Caco-2 (cell line): ENCODE data around the gene C1S. TPM values are rescaled to one million over a fixed set of nuclear protein-coding genes. Genes with fewer than 3 reads are reported as not detected.

Experiments
- BruUV-seq: library from RNA; stranded (reverse); fragments of 400-500 nt; replicated peaks from 2 replicates; lab custom pipeline; 2021; lab: Mats Ljungman, UMichigan
- CTCF ChIA-PET: fragments of 300-600 bp; sonication (Branson Sonifier 250); formaldehyde crosslinking; loops from one replicate; lab custom pipeline; 2022; ENCODE audit warnings: antibody characterized with exemption; lab: Charles Lee
- POLR2A ChIA-PET: fragments of 300-600 bp; sonication (Branson Sonifier 250); formaldehyde crosslinking; loops from one replicate; lab custom pipeline; 2022; ENCODE audit warnings: antibody characterized with exemption; lab: Charles Lee
- DNase-seq, 2 experiments: peaks; one replicate each; pipeline versions ENCODE4 v3.0.0 to v3.0.0-alpha.2; 2020 to 2022
- H3K27me3 ChIP-seq: replicated peaks from 2 replicates; pipeline ENCODE4 v1.6.0; 2011; ENCODE audit warnings: low read length; ENCODE audit not compliant: control insufficient read depth, insufficient read depth
- H3K36me3 ChIP-seq: 2 replicates; pipeline ENCODE4 v1.5.1; 2011; ENCODE audit warnings: low read length; ENCODE audit not compliant: control insufficient read depth, insufficient read depth
- H3K4me1 ChIP-seq: fragments of 250-450 bp; sonication (Bioruptor Pico); 2 replicates; pipeline ENCODE4 v1.5.1; 2020; ENCODE audit warnings: mild to moderate bottlenecking
- H3K4me3 ChIP-seq: 2 replicates; pipeline ENCODE4 v1.5.1; 2011; ENCODE audit warnings: low read depth, mild to moderate bottlenecking, control low read depth, low read length
- H3K9me3 ChIP-seq: fragments of 250-450 bp; sonication (Bioruptor Pico); 2 replicates; pipeline ENCODE4 v1.5.1; 2020; ENCODE audit warnings: mild to moderate bottlenecking, moderate library complexity
- H3K27ac Mint-ChIP-seq: one replicate; pipeline ENCODE4 v1.8.0; 2022; ENCODE audit warnings: mixed read lengths; ENCODE audit not compliant: unreplicated experiment
- H3K27me3 Mint-ChIP-seq: one replicate; pipeline ENCODE4 v1.8.0; 2022; ENCODE audit warnings: mixed read lengths; ENCODE audit not compliant: insufficient read depth, unreplicated experiment
- H3K36me3 Mint-ChIP-seq: one replicate; pipeline ENCODE4 v1.8.0; 2022; ENCODE audit warnings: mild to moderate bottlenecking, mixed read lengths; ENCODE audit not compliant: insufficient read depth, unreplicated experiment
- H3K4me1 Mint-ChIP-seq: one replicate; pipeline ENCODE4 v1.8.0; 2022; ENCODE audit warnings: low read depth, mixed read lengths; ENCODE audit not compliant: unreplicated experiment
- H3K4me3 Mint-ChIP-seq: one replicate; pipeline ENCODE4 v1.8.0; 2022; ENCODE audit warnings: mild to moderate bottlenecking, moderate library complexity, mixed read lengths; ENCODE audit not compliant: unreplicated experiment
- H3K9me3 Mint-ChIP-seq: one replicate; pipeline ENCODE4 v1.8.0; 2022; ENCODE audit warnings: mixed read lengths; ENCODE audit not compliant: unreplicated experiment
- CTCF ChIP-seq, 2 experiments: fragments of 200-600 bp in 1 of 2; IDR thresholded peaks; 1 replicate in 1 of 2; 2 replicates in 1 of 2; pipeline versions ENCODE4 v1.5.1 to v1.8.0; 2011 to 2022; ENCODE audit warnings: antibody characterized with exemption in 1 of 2, control low read depth in 1 of 2, inconsistent platforms in 1 of 2, low read depth in 1 of 2, low read length in 1 of 2, mild to moderate bottlenecking in 1 of 2, moderate library complexity in 1 of 2; ENCODE audit not compliant: insufficient read depth in 1 of 2, severe bottlenecking in 1 of 2, unreplicated experiment in 1 of 2
- intact Hi-C: fragments of 100-400 bp; cut with micrococcal nuclease; formaldehyde crosslinking; loops from one replicate; pipeline ENCODE4 v1.10.0; 2022; ENCODE audit not compliant: unreplicated experiment
- total RNA-seq: library from RNA; stranded (reverse); gene quantifications from 2 replicates; pipeline ENCODE4 v1.2.3, GENCODE V29; 2022

C1S gene
- total RNA-seq, 1 experiment from 2014 or later = 6.1 TPM

DNA sequence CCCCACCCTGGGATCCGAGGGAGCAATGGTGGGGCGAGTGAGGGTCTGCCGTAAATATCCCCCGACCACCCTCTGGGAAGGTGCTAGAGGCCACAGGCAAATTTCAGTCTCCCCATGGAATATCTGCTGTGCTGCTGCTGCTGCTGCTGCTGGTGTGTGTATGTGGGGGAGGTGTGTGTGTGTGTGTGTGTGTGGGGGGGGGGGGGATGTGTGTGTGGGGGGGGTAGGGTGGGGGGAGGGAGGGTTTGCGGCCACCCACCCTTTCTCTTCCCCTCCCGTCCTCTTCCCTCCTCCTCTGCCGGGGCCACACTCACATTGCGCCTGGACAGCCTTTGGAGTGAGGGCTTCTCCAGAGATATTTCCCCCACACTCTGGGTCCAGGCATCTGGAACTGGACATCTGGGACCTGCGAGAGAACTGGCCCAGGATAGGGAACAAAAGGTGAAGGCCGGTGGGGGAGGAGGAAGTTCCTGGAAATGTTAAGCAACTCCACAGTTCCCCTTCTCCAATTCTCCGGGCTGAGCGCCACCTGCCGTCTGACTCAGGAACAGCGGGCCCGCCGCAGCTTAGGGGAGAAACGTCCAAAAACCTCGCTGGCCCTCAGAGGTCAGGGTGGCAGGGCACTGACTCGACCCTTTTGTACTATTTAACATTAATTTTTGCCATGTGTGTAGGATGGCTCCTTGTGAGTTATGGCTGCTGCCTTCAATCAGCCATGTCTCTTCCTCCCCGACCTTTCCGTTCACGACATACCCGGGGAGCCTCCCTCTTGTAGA is 48.5 kb downstream of the C1S start, which contains the start of gene C1RL:
Gene C1RL (minus strand): TSS at position 419 of the 776 bp plus-strand sequence. CDS start 34 bp downstream, at position 385.
- H3K9me3 ChIP-seq = peaks cover 15% of the 10 kb centered on the region
- intact Hi-C loops = loop anchor here (1.0 to 5.0 kb wide), 6 partner anchors 17 to 163 kb away; partner anchors contain the start of genes C1R, C1S and LPCAT3
- peaks cover 32% of the 10 kb centered on the region for H3K36me3 Mint-ChIP-seq
- POLR2A ChIA-PET = interaction anchor here (0.6 to 3.1 kb wide), 8 partner anchors 12 to 164 kb away, joined by 3 to 50 read pairs (median 5); partner anchors contain the start of genes C12orf57, PEX5 and RNU7-1
- peak within 1 kb of the TSS; percentile 85 for H3K4me3 Mint-ChIP-seq
- H3K27me3 ChIP-seq = no peaks in the 10 kb centered on the region
- H3K27ac Mint-ChIP-seq = peak within 1 kb of the TSS; percentile 74
- no peaks in the 10 kb centered on the region for H3K4me1 ChIP-seq
- TF ChIP-seq CTCF (IDR thresholded peaks at IDR 0.05; ENCODE audit: insufficient read depth in 1 of 2, low read depth in 1 of 2, low read length in 1 of 2, severe bottlenecking in 1 of 2, unreplicated experiment in 1 of 2) = peak; percentile 98 to 99
- H3K9me3 Mint-ChIP-seq = peaks cover 15% of the 10 kb centered on the region
- peak; percentile 92 to 96 for DNase-seq
- TSS peak; percentile 51 for BruUV-seq
- peaks cover 3% of the 10 kb centered on the region; the same call in 1 of the 2 replicates for H3K36me3 ChIP-seq
- H3K4me3 ChIP-seq = peak within 1 kb of the TSS; percentile 80
- no peaks in the 10 kb centered on the region for H3K27me3 Mint-ChIP-seq
- H3K4me1 Mint-ChIP-seq = peaks cover 12% of the 10 kb centered on the region
- CTCF ChIA-PET = interaction anchor here (0.6 to 3.4 kb wide), 23 partner anchors 9 to 698 kb away, joined by 3 to 58 read pairs (median 6); partner anchors contain the start of genes C12orf57, C1S, ENO2 and LPCAT3

DNA sequence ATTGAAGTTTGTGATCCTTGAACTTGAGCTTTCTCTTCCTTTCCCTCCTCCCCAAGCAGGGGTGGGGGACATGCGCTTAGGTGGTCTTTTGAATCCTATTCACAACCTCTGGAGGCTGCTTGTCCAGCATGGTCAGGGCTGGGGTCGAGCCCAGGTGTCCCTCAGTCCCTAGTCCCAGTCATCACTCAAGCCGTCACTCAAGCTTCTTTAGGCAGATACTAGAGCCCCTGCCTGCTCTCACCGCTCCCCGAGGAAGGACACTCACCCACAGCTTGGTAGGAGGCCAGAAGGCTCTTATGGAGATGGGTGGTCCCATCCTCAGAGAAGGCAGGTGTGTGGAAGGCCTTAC is 49.0 kb downstream of the C1S start:
- POLR2A ChIA-PET = interaction anchor here (1.1 to 3.1 kb wide), 4 partner anchors 13 to 164 kb away, joined by 4 to 50 read pairs (median 10); partner anchors contain the start of genes C12orf57 and RNU7-1
- Mint-ChIP-seq H3K36me3 (peaks cover 32% of the 10 kb centered on the region), H3K27ac (peak overlapping the region; percentile 74), H3K4me3 (peak overlapping the region; percentile 85), H3K27me3 (no peaks in the 10 kb centered on the region), H3K9me3 (peaks cover 15% of the 10 kb centered on the region), H3K4me1 (peaks cover 12% of the 10 kb centered on the region)
- no peak for DNase-seq
- no peak for TF ChIP-seq CTCF (IDR thresholded peaks at IDR 0.05; ENCODE audit: insufficient read depth in 1 of 2, low read depth in 1 of 2, low read length in 1 of 2, severe bottlenecking in 1 of 2, unreplicated experiment in 1 of 2)
- BruUV-seq = no TSS peak
- H3K27me3 ChIP-seq = no peaks in the 10 kb centered on the region
- H3K36me3 ChIP-seq = 0 out of 2 replicates have a peak, but pooled peaks cover 1% of the 10 kb centered on the region
- H3K4me3 ChIP-seq = no peak overlapping the region; the same call in 1 of the 2 replicates
- H3K4me1 ChIP-seq = no peaks in the 10 kb centered on the region
- CTCF ChIA-PET = interaction anchor here (0.6 to 3.4 kb wide), 14 partner anchors 12 to 240 kb away, joined by 3 to 58 read pairs (median 6); partner anchors contain the start of genes C12orf57, C1S, ENO2 and RNU7-1
- intact Hi-C loops = loop anchor here (1.0 to 5.0 kb wide), 3 partner anchors 49 to 146 kb away; partner anchors contain the start of genes C1S and LPCAT3
- H3K9me3 ChIP-seq = peaks cover 15% of the 10 kb centered on the region

DNA sequence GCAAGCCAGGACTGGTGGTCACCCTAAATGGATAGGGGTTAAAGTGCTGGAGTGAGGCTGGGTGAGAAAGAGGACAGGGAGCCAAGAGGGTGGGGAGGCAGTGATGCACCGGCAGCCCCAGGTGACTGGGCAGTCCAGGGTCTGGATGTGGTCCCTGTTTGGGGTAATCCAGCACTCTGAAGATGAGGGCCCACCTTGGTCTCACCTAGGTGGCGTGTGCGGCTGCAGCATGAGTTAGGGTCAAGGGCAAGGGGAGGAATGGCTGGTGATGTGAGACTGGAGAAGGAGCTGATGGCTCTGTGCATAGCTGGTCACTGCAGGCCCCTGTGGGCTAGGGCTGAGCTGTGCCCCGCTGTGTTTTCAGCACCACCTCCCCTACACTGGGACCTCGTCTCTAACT is 50.1 kb downstream of the C1S start:
- H3K4me3 Mint-ChIP-seq = no peak overlapping the region
- peaks cover 26% of the 10 kb centered on the region for H3K36me3 Mint-ChIP-seq
- H3K4me1 Mint-ChIP-seq = peaks cover 12% of the 10 kb centered on the region
- no peaks in the 10 kb centered on the region for H3K27me3 Mint-ChIP-seq
- Histone ChIP-seq H3K4me1 (no peaks in the 10 kb centered on the region), H3K36me3 (peaks cover 1% of the 10 kb centered on the region; the same call in 1 of the 2 replicates), H3K27me3 (no peaks in the 10 kb centered on the region), H3K4me3 (no peak overlapping the region), H3K9me3 (peaks cover 12% of the 10 kb centered on the region)
- peaks cover 11% of the 10 kb centered on the region for H3K9me3 Mint-ChIP-seq
- ChIA-PET POLR2A (no interaction called here), CTCF (interaction anchor here (0.6 to 1.9 kb wide), 6 partner anchors 9 to 220 kb away, joined by 3 to 10 read pairs (median 4); partner anchors contain the start of gene C1S)
- intact Hi-C loops = no loop called here
- TF ChIP-seq CTCF (IDR thresholded peaks at IDR 0.05; ENCODE audit: insufficient read depth in 1 of 2, low read depth in 1 of 2, low read length in 1 of 2, severe bottlenecking in 1 of 2, unreplicated experiment in 1 of 2) = no peak
- DNase-seq = no peak
- BruUV-seq = no TSS peak
- H3K27ac Mint-ChIP-seq = no peak overlapping the region
